HG02571 (cell line): ENCODE data around the gene SCRN1.

Experiments used
- ATAC-seq: cut with Tn5 transposase; IDR thresholded peaks from one replicate; pipeline ENCODE4 v1.9.1; 2021; ENCODE audit warnings: mild to moderate bottlenecking, moderate library complexity; ENCODE audit not compliant: unreplicated experiment

SCRN1 gene, protein sequence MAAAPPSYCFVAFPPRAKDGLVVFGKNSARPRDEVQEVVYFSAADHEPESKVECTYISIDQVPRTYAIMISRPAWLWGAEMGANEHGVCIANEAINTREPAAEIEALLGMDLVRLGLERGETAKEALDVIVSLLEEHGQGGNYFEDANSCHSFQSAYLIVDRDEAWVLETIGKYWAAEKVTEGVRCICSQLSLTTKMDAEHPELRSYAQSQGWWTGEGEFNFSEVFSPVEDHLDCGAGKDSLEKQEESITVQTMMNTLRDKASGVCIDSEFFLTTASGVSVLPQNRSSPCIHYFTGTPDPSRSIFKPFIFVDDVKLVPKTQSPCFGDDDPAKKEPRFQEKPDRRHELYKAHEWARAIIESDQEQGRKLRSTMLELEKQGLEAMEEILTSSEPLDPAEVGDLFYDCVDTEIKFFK

DNA sequence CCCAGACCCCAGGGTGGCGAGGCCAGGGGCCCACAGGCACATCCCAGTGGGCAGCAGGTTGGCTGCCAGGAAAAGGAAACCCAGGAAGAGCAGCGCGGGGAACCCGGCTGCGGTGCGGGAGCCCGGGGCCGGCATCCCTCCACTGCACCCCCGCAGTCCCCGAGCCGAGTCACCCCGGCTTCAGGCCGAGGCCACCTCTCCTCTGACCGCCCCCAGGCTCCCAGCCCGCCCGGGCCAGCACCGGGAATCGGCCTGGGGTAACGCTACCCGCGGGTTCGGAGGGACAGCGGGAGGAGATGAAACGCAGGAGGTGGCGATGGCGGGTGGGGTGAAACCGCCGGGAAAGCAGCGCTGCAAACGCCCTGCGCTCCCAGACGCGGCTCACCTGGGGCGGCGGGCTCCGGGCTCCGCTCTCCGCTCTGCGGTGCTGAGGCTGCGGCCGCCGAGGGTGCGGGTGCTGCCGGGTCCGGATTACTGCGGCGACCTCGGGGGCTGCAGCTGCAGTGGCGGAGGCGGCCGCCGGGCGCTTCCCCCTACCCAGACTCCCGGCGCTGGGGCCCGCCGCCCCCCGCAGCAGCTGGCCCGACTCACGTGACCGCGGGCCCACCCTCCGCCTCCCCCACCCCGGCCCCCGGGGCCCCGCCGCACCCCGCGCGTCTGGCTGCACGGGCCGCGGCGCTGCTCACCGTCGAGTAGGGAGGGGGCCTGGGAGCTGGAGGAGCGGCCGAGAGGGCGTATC lies at the start of gene SCRN1:
SCRN1 (minus strand) TSS at position 545 of the 739 bp plus-strand sequence. CDS start 20,734 bp downstream, outside the sequence.
- ATAC-seq: peak; percentile 37

DNA sequence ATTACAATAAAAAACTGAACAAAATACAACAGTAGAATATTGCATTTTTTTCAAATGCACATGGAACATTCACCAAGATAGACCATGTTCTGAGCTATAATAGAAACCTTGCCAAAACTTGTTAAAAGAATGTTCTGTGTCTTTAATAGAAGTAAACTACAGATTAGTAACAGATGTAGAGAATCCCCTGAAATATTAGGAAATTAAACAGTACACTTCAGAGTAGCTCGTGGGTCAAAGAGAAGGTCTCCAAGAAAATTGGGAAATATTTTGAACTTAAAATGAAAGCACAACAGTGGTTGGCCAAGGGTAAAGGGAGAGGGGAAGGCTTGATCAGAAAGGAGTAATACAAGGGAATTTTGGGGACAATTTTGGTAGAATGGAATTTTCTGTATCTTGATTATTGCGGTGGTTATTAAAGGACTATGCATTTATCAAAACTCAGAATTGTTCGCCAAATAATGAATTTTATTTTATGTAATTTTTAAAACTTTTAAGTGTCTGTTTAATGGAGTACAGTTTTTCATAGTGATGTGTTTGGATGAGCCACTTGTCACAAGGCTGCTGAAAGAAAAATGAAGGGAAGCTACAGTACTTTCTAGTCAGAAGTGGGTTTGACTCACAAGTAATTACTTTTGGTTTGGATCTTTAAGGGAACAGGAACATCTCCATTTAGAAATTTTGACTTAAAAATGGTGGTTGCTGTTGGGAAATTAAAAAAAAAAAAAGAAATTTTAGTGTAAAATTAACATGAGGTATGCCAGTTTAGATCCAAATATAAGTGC lies 48.8 kb upstream of the SCRN1 start:
- no peak for ATAC-seq

DNA sequence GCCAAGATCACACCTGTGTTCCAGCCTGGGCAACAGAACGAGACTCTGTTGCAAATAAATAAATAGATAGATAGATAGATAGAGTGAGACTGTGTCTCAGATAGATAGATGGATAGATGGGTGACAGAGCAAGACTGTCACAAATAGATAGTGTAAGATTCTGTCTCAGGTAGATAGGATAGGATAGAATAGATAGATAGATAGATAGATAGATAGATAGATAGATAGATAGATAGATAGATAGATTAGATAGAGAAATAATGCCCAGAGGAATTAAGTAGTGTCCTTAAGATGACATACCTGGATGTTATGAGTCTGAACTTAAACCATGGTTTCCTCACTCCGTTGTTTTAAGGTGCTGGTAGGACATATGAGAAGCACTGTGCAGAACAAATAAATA lies 46.6 kb upstream of the SCRN1 start:
- ATAC-seq: no peak

- ATAC-seq: no peak
These were observed 44.9 kb upstream of the SCRN1 start for GRCh38 chr7:30034501-30034900.

DNA sequence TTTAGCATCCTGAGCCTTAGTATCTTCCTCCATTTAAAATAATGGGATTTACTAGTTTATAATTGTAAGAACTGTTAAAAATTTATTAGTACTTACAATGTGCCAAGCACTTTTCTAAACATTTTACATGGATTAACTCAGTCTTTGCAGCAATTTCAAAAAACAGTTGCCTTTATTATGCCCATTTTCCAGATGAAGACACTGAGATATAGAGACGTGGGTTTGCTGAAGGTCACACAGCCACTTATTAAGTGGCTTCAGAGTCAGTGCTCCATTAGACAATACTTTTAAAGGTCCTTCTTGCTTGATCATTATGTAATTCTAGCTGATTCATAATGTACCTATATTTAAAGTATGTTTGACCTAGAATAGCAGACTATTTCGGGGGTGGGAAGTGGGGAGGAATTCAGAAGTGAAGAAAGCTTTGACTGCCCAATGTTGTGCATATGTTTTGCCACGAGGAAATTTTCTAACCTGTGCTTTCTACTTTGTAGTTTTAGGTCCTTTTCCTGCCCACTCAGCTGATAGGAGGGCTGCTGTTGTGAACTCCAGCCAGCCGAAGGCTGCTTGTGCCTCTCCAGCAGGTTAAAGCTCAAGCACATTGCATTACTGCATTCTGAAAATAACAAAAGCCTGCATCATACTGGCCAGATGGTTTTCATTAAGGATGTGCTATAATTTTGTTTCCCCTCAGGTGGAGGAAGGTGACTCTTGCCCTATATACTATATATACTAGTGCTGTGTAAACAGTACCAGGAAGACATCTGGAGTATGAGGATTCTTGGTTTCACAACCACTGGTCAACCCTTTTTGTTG lies 42.9 kb upstream of the SCRN1 start:
- no peak for ATAC-seq

- ATAC-seq: no peak
These were observed 40.1 kb upstream of the SCRN1 start for GRCh38 chr7:30029696-30030095.

GRCh38 chr7:30028749-30029635 lies 39.4 kb upstream of the SCRN1 start:
- ATAC-seq: peak; percentile 15

DNA sequence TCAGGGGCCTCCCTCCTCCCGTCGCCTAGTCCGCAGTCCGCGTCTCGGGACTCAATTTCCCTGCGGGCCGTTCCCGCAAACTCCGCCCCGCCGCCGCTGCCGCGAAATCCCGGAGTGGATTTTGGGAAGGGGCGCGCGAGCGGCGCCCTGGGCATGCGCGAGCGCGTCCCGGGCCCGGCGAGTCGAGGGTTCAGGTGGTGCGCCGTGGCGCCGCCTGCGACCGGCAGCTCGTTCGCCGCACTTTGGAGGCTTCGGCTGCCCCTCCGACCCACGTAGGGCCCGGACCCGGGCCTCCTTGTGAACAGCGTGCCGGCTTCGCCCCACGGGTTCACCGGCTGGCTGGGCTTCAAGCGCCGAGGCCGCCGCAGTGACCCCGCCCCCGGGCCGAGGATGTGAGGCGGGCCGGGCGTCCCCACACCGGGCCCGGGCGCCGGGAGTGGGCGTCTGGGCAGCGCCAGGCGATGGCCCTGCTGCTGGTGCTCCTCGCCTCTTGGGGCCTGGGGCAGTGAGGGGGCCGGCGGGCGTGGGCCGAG lies 38.7 kb upstream of the SCRN1 start, which contains the start of gene PLEKHA8:
PLEKHA8 (plus strand) TSS at position 197 of the 533 bp plus-strand sequence. CDS start 351 bp downstream, outside the sequence.
- ATAC-seq: peak; percentile 40

DNA sequence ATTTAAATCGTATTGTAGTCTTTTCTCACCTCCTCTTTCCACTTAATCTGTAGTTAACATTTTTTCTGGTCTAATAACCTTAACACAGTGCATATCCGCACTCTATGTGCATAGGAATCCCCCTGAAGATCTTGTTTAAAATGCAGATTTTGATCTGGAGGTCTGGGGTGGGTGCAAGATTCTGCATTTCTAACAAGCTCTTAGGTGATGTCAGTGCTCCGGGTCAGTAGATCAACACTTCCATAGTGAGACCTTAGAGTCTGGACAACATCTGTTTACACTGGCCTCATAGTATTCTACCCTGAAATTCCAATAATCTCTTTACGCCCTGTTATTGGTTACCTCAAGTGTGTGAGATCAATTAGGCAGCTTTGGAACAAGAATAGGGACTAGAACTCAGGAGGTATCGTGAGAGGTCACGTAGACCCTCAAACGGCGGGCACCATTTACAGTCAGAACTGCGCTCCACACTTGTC lies 38.2 kb upstream of the SCRN1 start:
- no peak for ATAC-seq

- ATAC-seq: peak; percentile 23
These were observed 37.5 kb upstream of the SCRN1 start for GRCh38 chr7:30027065-30027456.

- peak; percentile 73 for ATAC-seq
These were observed 36.8 kb upstream of the SCRN1 start, which contains the start of gene FKBP14 for GRCh38 chr7:30026229-30027064. FKBP14 (minus strand) TSS chr7:30026702; CDS start chr7:30026508, 194 bp downstream.

GRCh38 chr7:30023524-30023923 lies 33.9 kb upstream of the SCRN1 start:
- ATAC-seq: no peak

DNA sequence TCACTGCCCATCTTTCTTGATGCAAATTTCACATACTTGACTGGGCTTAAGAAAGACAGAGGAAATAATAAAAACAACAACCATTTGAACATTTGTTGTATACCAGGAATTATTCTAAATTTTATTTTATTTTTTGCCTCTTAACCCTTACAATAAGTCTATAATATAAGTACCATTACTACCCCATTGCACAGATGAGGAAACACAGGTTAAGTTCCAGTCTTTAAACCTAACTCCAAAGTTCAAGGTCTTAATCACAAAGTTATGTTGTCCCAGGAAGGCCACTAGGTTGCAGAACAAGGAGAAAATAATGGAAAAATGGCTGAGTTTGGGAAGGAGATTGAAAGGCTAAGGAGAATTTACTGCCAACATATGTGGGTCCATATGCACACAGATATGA lies 33.4 kb upstream of the SCRN1 start:
- ATAC-seq: no peak

- ATAC-seq: no peak
These were observed 30.9 kb upstream of the SCRN1 start for GRCh38 chr7:30020535-30020934.

GRCh38 chr7:30019960-30020359 lies 30.4 kb upstream of the SCRN1 start:
- ATAC-seq: no peak

DNA sequence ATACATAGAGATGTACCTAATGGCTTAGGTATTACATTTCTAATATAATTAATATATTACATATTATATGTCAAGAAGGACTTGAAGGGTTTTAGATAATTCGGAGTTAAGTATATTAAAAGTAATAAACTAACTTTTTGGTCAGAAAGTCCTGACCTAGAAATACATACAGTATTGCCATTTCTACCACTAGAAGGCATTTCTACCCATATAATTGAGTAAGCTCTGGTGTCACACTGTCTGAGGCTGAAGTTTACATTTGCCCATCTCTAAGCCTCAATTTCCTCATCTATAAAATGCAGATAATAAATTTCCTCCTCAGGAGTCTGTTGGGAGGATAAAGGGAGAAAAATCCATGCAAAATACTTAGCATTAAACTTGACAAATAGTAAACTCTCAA lies 29.8 kb upstream of the SCRN1 start:
- ATAC-seq: no peak

DNA sequence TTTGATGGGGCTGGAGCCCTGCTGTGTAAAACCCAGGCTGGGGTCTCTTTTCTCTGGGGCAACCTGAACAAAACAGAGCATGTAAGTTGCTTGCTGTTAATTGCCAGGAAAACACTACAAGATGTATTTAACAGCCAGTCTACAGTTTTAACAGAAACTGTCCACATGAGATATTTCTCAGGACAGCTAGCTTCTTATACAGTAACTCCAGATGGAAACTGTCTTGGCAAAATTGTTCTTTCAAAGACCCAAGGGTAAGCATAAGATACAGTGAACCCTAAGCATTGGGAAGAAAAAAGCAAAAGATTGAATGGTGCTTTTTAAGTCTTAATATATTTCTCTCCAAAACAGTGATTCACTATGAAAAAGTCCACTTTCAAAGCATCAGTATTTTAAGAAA lies 28.9 kb upstream of the SCRN1 start:
- no peak for ATAC-seq

DNA sequence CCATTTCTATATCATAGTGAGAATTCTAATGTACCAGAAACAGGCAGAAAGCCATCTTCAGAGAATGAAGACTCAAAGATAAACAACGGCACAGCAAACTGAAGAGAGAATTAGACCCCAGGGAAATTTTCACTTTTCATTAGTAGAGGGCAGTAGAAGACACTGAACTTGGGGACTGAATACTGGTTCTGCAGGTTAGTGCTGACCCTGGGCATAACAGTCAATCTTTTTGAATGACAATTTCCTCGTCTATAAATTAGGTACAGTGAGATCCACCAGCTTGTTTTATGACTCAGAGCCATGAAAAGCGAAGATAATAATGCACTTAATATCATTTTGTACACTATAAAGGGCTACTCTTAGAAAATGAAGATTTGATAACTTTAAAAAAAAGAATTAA lies 23.2 kb upstream of the SCRN1 start:
- no peak for ATAC-seq
